HepG2 (cell line): ENCODE results near the gene CFAP206. TPM values are rescaled to one million over a fixed set of nuclear protein-coding genes. Genes with fewer than 3 reads are reported as not detected.

Experiments used
- ATAC-seq: fragments of 200-7000 bp; cut with Tn5 transposase; 3 replicates; pipeline ENCODE4 v1.9.1; 2020; ENCODE audit warnings: mild to moderate bottlenecking, moderate library complexity
- Bru-seq: library from RNA; stranded (reverse); fragments of 400-500 nt; gene quantifications from one replicate; lab custom pipeline; 2021; lab: Mats Ljungman, UMichigan
- BruChase-seq, 2 experiments: library from RNA; stranded (reverse); fragments of 400-500 nt; gene quantifications; one replicate each; lab custom pipeline; 2021; lab: Mats Ljungman, UMichigan
- BruUV-seq: library from RNA; stranded (reverse); fragments of 400-500 nt; replicated peaks from 2 replicates; lab custom pipeline; 2021; lab: Mats Ljungman, UMichigan
- CTCF ChIA-PET: fragments of 300-600 bp; formaldehyde crosslinking; extraction: SDS; loops from one replicate; lab custom pipeline; 2021; ENCODE audit warnings: low total read pairs, inconsistent platforms, low intra/inter-chr PET ratio; lab: Yijun Ruan, JAX
- POLR2A ChIA-PET: fragments of 350-600 bp; sonication (Branson Sonifier 250); formaldehyde crosslinking; loops from one replicate; lab custom pipeline; 2020; ENCODE audit warnings: antibody characterized with exemption, inconsistent platforms; lab: Yijun Ruan, JAX
- DNase-seq: peaks from one replicate; pipeline ENCODE4 v3.0.0-alpha.2; 2015; ENCODE audit warnings: low spot score
- FAIRE-seq: peaks from 3 replicates; lab custom pipeline; 2011; peaks lifted over from hg19 to GRCh38; lab: Jason Lieb, UNC
- H2AFZ ChIP-seq: one replicate; pipeline ENCODE4 v1.6.1; 2011; ENCODE audit warnings: low read length, inconsistent platforms
- H3K27ac ChIP-seq: fragments of 300-600 bp; 3 replicates; pipeline ENCODE4 v1.8.0; 2011; ENCODE audit warnings: mixed run types, mild to moderate bottlenecking, mixed read lengths, low read length, inconsistent platforms; ENCODE audit not compliant: insufficient read depth; ENCODE audit errors: extremely low read length
- H3K27me3 ChIP-seq, 2 experiments: fragments of 200-600 bp in 1 of 2; 2 replicates in 1 of 2; 3 replicates in 1 of 2; pipeline versions ENCODE4 v1.6.0 to v1.8.0; 2011; ENCODE audit warnings: low read length in 2 of 2, mild to moderate bottlenecking in 2 of 2, moderate library complexity in 2 of 2, inconsistent platforms in 1 of 2; ENCODE audit not compliant: insufficient read depth in 2 of 2, control insufficient read depth in 1 of 2
- H3K36me3 ChIP-seq, 2 experiments: fragments of 200-600 bp in 1 of 2; replicated peaks in 1 of 2; 2 replicates in 1 of 2; 3 replicates in 1 of 2; pipeline versions ENCODE4 v1.5.1 to v1.8.0; 2011; ENCODE audit warnings: low read length in 2 of 2, inconsistent platforms in 1 of 2; ENCODE audit not compliant: insufficient read depth in 2 of 2, control insufficient read depth in 1 of 2
- H3K4me1 ChIP-seq: 2 replicates; pipeline ENCODE4 v1.5.1; 2012; ENCODE audit warnings: low read length, inconsistent platforms; ENCODE audit not compliant: insufficient read depth
- H3K4me2 ChIP-seq: 2 replicates; pipeline ENCODE4 v1.6.0; 2011; ENCODE audit warnings: low read depth, low read length, inconsistent platforms
- H3K4me3 ChIP-seq, 3 experiments: fragments of 200-600 bp in 1 of 3; sonication (generic), shearing (Covaris generic) in 1 of 3; replicated peaks in 1 of 3; 2 replicates each; pipeline ENCODE4 v1.5.1; 2011 to 2016; ENCODE audit warnings: low read length in 3 of 3, inconsistent platforms in 2 of 3, low read depth in 2 of 3, mild to moderate bottlenecking in 2 of 3, control low read depth in 1 of 3, mixed read lengths in 1 of 3; ENCODE audit not compliant: insufficient read depth in 1 of 3
- H3K79me2 ChIP-seq: one replicate; pipeline ENCODE4 v1.6.1; 2011; ENCODE audit warnings: low read length, inconsistent platforms; ENCODE audit not compliant: insufficient read depth
- H3K9ac ChIP-seq: 2 replicates; pipeline ENCODE4 v1.6.0; 2011; ENCODE audit warnings: mild to moderate bottlenecking, low read depth, low read length, inconsistent platforms; ENCODE audit not compliant: insufficient read depth
- H3K9me3 ChIP-seq: 2 replicates; pipeline ENCODE4 v1.5.1; 2012; ENCODE audit warnings: mild to moderate bottlenecking, low read length
- H4K20me1 ChIP-seq: 2 replicates; pipeline ENCODE4 v1.6.0; 2011; ENCODE audit warnings: inconsistent platforms, mild to moderate bottlenecking, low read length, moderate library complexity; ENCODE audit not compliant: insufficient read depth
- ATF7-NPFF ChIP-seq: sonication (generic); formaldehyde crosslinking; IDR thresholded peaks from 2 replicates; pipeline ENCODE4 v1.8.1; 2023; ENCODE audit warnings: mild to moderate bottlenecking, low read depth, missing genetic modification reagents, moderate library complexity
- ATRX ChIP-seq: sonication (generic); formaldehyde crosslinking; IDR thresholded peaks from 2 replicates; pipeline ENCODE4 v1.4.0; 2020; ENCODE audit warnings: missing genetic modification reagents, borderline replicate concordance
- CAMTA2 ChIP-seq: sonication (generic); formaldehyde crosslinking; IDR thresholded peaks from 2 replicates; pipeline ENCODE4 v1.4.0; 2020; ENCODE audit warnings: mild to moderate bottlenecking, missing genetic modification reagents, borderline replicate concordance
- KLF15 ChIP-seq: sonication (generic); formaldehyde crosslinking; IDR thresholded peaks from 2 replicates; pipeline ENCODE4 v1.8.1; 2023; ENCODE audit warnings: borderline replicate concordance, mild to moderate bottlenecking, inconsistent platforms, missing genetic modification reagents, mixed read lengths
- PAX8 ChIP-seq: sonication (generic); formaldehyde crosslinking; IDR thresholded peaks from 2 replicates; pipeline ENCODE4 v1.8.0; 2022; ENCODE audit warnings: mild to moderate bottlenecking, missing genetic modification reagents, borderline replicate concordance
- PPARG ChIP-seq: conservative IDR thresholded peaks from 2 replicates; pipeline ENCODE4 v1.6.1; 2016; ENCODE audit warnings: missing biosample characterization, missing genetic modification reagents
- RAD21 ChIP-seq: fragments of 450-650 bp; formaldehyde crosslinking; IDR thresholded peaks from 2 replicates; pipeline ENCODE4 v1.5.0; 2020; ENCODE audit warnings: mild to moderate bottlenecking
- ZFP62 ChIP-seq: sonication (generic); formaldehyde crosslinking; IDR thresholded peaks from 2 replicates; pipeline ENCODE4 v1.4.0; 2020; ENCODE audit warnings: missing genetic modification reagents
- ZFP90 ChIP-seq: sonication (generic); formaldehyde crosslinking; IDR thresholded peaks from 2 replicates; pipeline ENCODE4 v1.8.0; 2022; ENCODE audit warnings: missing genetic modification reagents, mild to moderate bottlenecking, inconsistent platforms, borderline replicate concordance
- ZNF230 ChIP-seq: sonication (generic); formaldehyde crosslinking; IDR thresholded peaks from 2 replicates; pipeline ENCODE4 v1.4.0; 2020; ENCODE audit warnings: mild to moderate bottlenecking, missing genetic modification reagents
- WGBS: methylation state at CpG from one replicate; pipeline ENCODE4 v1.1.6; 2017; ENCODE audit warnings: low lambda C conversion rate; 5-methylcytosine and 5-hydroxymethylcytosine counted together
- in situ Hi-C: cut with HindIII; loops from 2 replicates; pipeline ENCODE4 v1.10.0; 2017; ENCODE audit warnings: low pct_unique_long_range_greater_than_20kb; ENCODE audit not compliant: extremely low pct_ligation_motif_present
- intact Hi-C: fragments of 100-400 bp; cut with micrococcal nuclease; formaldehyde crosslinking; loops from one replicate; pipeline ENCODE4 v1.10.0; 2022; ENCODE audit not compliant: unreplicated experiment
- long read RNA-seq, 2 experiments: library from RNA in 1 of 2; library from polyadenylated mRNA in 1 of 2; stranded (forward) in 1 of 2; unstranded in 1 of 2; transcript quantifications; one replicate each; pipeline ENCODE4 v2.0.0, GENCODE V29; 2019 to 2022
- polyA minus RNA-seq, 3 experiments: library from RNA; depleted of rRNA, polyadenylated mRNA; stranded (reverse); fragments of >200 nt; gene quantifications; 2 replicates each; pipeline ENCODE4 v1.2.3, GENCODE V29; 2011; ENCODE audit warnings: low replicate concordance in 1 of 3
- polyA plus RNA-seq, 8 experiments: library from polyadenylated mRNA; depleted of rRNA in 3 of 8; stranded (reverse) in 7 of 8; unstranded in 1 of 8; fragments of >200 nt; fragmentation: Illumina TruSeq in 4 of 8; extraction: Trizol in 4 of 8; gene quantifications; 2 replicates each; pipeline versions ENCODE4 v1.2.1 to v1.2.3, GENCODE V29; 2011 to 2016; ENCODE audit warnings: low read depth in 4 of 8, missing spikeins in 1 of 8, mixed read lengths in 1 of 8; ENCODE audit not compliant: insufficient read depth in 1 of 8
- total RNA-seq, 5 experiments: library from RNA; depleted of rRNA; stranded (reverse); fragments of >200 nt; fragmentation: Illumina TruSeq; extraction: Trizol; gene quantifications; 2 replicates each; pipeline ENCODE4 v1.2.3, GENCODE V29; 2016; ENCODE audit warnings: low read depth in 1 of 5
- TF ChIP-seq, protein P1 (sequence below): sonication (generic); formaldehyde crosslinking; IDR thresholded peaks from 2 replicates; pipeline ENCODE4; 2020; ENCODE audit warnings: missing genetic modification reagents, mild to moderate bottlenecking, borderline replicate concordance
- TF ChIP-seq, protein P2 (sequence below): IDR thresholded peaks from 2 replicates; pipeline ENCODE4 v1.6.1; 2012; ENCODE audit warnings: inconsistent platforms

CFAP206 gene, protein sequence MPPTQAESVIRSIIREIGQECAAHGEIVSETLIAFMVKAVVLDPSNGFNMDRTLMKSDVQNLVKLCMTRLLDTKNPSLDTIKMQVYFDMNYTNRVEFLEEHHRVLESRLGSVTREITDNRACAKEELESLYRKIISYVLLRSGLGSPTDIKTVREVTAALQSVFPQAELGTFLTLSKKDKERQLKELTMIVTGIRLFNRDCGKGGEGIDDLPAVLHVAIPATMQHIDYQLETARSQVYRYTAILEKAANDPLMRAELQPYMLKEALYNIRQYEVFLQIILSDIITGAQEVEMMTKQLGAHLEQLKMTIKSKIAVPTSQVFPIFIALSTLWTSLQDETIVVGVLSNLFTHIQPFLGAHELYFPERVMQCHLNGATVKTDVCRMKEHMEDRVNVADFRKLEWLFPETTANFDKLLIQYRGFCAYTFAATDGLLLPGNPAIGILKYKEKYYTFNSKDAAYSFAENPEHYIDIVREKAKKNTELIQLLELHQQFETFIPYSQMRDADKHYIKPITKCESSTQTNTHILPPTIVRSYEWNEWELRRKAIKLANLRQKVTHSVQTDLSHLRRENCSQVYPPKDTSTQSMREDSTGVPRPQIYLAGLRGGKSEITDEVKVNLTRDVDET
- total RNA-seq (2016; rRNA removed; fragmentation: Illumina TruSeq; extraction: Trizol) (not detected in 2 replicates), polyA plus RNA-seq (2011; rRNA removed) (0.03 TPM in 1 of 2 replicates, not detected in the other), polyA minus RNA-seq (2011; rRNA and poly(A)+ RNA removed; ENCODE audit: low replicate concordance) (0.14 TPM in 1 of 2 replicates, not detected in the other), Bru-seq, nascent RNA (not detected), BruChase-seq, experiment 1, labeled RNA remaining after a 6-hour chase (not detected), BruChase-seq, experiment 2, labeled RNA remaining after a 2-hour chase (not detected)
- total RNA-seq (2016; cell fraction: cytosol; rRNA removed; fragmentation: Illumina TruSeq; extraction: Trizol; ENCODE audit: low read depth), result not detected in 2 replicates
- total RNA-seq (2016; cell fraction: insoluble cytoplasmic fraction; rRNA removed; fragmentation: Illumina TruSeq; extraction: Trizol), result 0.13 TPM in 1 of 2 replicates, not detected in the other
- 0.15 TPM in 1 of 2 replicates, not detected in the other for total RNA-seq (2016; cell fraction: membrane; rRNA removed; fragmentation: Illumina TruSeq; extraction: Trizol)
- not detected in 2 replicates for total RNA-seq (2016; cell fraction: nucleus; rRNA removed; fragmentation: Illumina TruSeq; extraction: Trizol)
- not detected in 2 replicates for polyA plus RNA-seq (2011; cell fraction: cytosol; rRNA removed)
- 0.07 and 0.23 TPM in 2 replicates for polyA plus RNA-seq (2011; cell fraction: nucleus; rRNA removed)
- not detected in 2 replicates for polyA plus RNA-seq (2012)
- not detected in 2 replicates for polyA plus RNA-seq (2016; cell fraction: cytosol; fragmentation: Illumina TruSeq; extraction: Trizol; ENCODE audit: low read depth)
- polyA plus RNA-seq (2016; cell fraction: insoluble cytoplasmic fraction; fragmentation: Illumina TruSeq; extraction: Trizol; ENCODE audit: low read depth), result not detected in 2 replicates
- polyA plus RNA-seq (2016; cell fraction: membrane; fragmentation: Illumina TruSeq; extraction: Trizol; ENCODE audit: low read depth), result 0.07 TPM in 1 of 2 replicates, not detected in the other
- not detected in 2 replicates for polyA plus RNA-seq (2016; cell fraction: nucleus; fragmentation: Illumina TruSeq; extraction: Trizol; ENCODE audit: insufficient read depth, low read depth)
- polyA minus RNA-seq (2011; cell fraction: cytosol; rRNA and poly(A)+ RNA removed), result not detected in 2 replicates
- not detected in 2 replicates for polyA minus RNA-seq (2011; cell fraction: nucleus; rRNA and poly(A)+ RNA removed)
- long read RNA-seq, experiment 1, result 0 reads
- long read RNA-seq, experiment 2, result 0 reads

DNA sequence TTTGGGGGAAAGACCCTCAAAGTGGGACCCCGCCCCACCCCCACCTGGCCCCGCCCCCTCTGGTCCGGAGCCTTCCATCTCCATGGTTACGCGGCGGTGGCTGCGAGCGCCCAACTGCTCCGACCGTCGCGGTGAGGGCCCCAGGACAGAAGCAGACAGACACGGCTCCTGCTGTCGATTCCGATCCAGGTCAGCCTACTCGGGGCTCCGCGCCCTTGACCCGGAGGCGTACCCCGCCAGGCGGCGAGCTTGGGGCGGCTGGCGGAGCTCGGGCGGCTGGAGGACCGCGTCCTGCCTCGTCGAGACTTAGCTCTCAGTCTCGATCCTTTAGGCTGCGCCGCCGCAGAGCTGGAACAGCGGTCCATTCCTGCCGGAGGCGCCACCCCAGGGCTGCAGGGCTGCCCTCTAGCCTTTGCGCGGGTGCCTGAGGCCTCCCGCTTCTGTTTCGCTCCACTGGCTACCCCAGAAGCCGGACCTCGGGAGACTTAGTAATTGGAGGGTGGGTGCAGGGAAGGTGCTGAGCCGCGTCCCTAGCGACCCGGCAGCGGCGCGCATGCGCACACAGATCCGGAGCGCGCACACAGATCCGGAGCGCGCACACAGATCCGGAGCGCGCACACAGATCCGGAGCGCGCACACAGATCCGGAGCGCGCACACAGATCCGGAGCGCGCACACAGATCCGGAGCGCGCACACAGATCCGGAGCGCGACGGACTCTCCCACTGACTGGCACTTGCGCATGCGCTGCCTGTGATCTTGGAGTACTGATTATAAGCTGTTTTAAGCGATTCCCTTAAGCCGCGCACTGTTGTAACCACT, at the start of gene CFAP206:
Gene CFAP206 (plus strand): TSS at position 72 of the 820 bp plus-strand sequence. CDS start 1,868 bp downstream, outside the sequence.
- Histone ChIP-seq H3K79me2 (no peaks in the 10 kb centered on the region), H3K9ac (peak within 1 kb of the TSS; percentile 73), H4K20me1 (no peaks in the 10 kb centered on the region), H3K4me1 (peaks cover 12% of the 10 kb centered on the region), H3K9me3 (no peaks in the 10 kb centered on the region), H3K27me3 (no peaks in the 10 kb centered on the region), H2AFZ (peak within 1 kb of the TSS; percentile 98), H3K4me3 (peak within 1 kb of the TSS; percentile 67 to 87 (median 72)), H3K36me3 (no peaks in the 10 kb centered on the region), H3K4me2 (peak within 1 kb of the TSS; percentile 100), H3K27ac (peak within 1 kb of the TSS; percentile 64)
- peak; percentile 67 for DNase-seq
- ChIA-PET CTCF (no interaction called here), POLR2A (interaction anchor here (1.0 kb wide), 1 partner anchor 391 kb away, joined by 3 read pairs; no protein-coding TSS in a partner anchor)
- no TSS peak for BruUV-seq
- intact Hi-C loops, result loop anchor here (5.0 kb wide), 1 partner anchor 64 kb away; the partner anchor contains the start of gene SLC35A1
- peak; percentile 97 for ATAC-seq
- no peak for FAIRE-seq
- in situ Hi-C loops, result no loop called here
- WGBS, result under 1% methylated on average over 14 of the region's 82 CpGs
- TF ChIP-seq CAMTA2 (CRISPR knock-in tag) (0 out of 2 replicates have a peak, but pooled peaks have one; percentile 64), KLF15 (CRISPR knock-in tag) (no peak), PPARG (CRISPR knock-in tag) (no peak), ZNF230 (CRISPR knock-in tag) (0 out of 2 replicates have a peak, but pooled peaks have one; percentile 39), ZFP90 (CRISPR knock-in tag) (no peak; the same call in 1 of the 2 replicates), RAD21 (CRISPR knock-in tag) (peak; percentile 8; the same call in 1 of the 2 replicates), ATRX (CRISPR knock-in tag) (no peak), PAX8 (CRISPR knock-in tag) (0 out of 2 replicates have a peak, but pooled peaks have one; percentile 22), ZFP62 (CRISPR knock-in tag) (no peak), ATF7-NPFF (CRISPR knock-in tag) (peak; percentile 55; the same call in 1 of the 2 replicates)
- TF ChIP-seq, protein P1, sequence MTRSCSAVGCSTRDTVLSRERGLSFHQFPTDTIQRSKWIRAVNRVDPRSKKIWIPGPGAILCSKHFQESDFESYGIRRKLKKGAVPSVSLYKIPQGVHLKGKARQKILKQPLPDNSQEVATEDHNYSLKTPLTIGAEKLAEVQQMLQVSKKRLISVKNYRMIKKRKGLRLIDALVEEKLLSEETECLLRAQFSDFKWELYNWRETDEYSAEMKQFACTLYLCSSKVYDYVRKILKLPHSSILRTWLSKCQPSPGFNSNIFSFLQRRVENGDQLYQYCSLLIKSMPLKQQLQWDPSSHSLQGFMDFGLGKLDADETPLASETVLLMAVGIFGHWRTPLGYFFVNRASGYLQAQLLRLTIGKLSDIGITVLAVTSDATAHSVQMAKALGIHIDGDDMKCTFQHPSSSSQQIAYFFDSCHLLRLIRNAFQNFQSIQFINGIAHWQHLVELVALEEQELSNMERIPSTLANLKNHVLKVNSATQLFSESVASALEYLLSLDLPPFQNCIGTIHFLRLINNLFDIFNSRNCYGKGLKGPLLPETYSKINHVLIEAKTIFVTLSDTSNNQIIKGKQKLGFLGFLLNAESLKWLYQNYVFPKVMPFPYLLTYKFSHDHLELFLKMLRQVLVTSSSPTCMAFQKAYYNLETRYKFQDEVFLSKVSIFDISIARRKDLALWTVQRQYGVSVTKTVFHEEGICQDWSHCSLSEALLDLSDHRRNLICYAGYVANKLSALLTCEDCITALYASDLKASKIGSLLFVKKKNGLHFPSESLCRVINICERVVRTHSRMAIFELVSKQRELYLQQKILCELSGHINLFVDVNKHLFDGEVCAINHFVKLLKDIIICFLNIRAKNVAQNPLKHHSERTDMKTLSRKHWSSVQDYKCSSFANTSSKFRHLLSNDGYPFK (CRISPR knock-in tag), result peak; percentile 57; the same call in 1 of the 2 replicates
- TF ChIP-seq, protein P2, sequence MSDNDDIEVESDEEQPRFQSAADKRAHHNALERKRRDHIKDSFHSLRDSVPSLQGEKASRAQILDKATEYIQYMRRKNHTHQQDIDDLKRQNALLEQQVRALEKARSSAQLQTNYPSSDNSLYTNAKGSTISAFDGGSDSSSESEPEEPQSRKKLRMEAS, result 0 out of 2 replicates have a peak, but pooled peaks have one; percentile 13
